ENCODE data around the gene MGAT3.

MGAT3 gene

GRCh38 chr22:39529487-39529851 is 72.7 kb downstream of the MGAT3 start:
- TF ChIP-seq CTCF (IDR thresholded peaks at IDR 0.05), result peak; percentile 43

- no peak for TF ChIP-seq CTCF (IDR thresholded peaks at IDR 0.05)
These were observed 73.3 kb downstream of the MGAT3 start for GRCh38 chr22:39530116-39530515.

- TF ChIP-seq CTCF (IDR thresholded peaks at IDR 0.05), result peak; percentile 26; the same call in 1 of the 2 replicates
These were observed 74.0 kb downstream of the MGAT3 start for GRCh38 chr22:39530692-39531331.

GRCh38 chr22:39532215-39533073 is 75.6 kb downstream of the MGAT3 start, which contains the start of gene RPS19BP1:
TSS of gene RPS19BP1 (minus strand) at chr22:39532748. CDS start at chr22:39532738, 10 bp downstream.
- no peak for TF ChIP-seq CTCF (IDR thresholded peaks at IDR 0.05)

GRCh38 chr22:39534092-39534506 is 77.3 kb downstream of the MGAT3 start:
- TF ChIP-seq CTCF (IDR thresholded peaks at IDR 0.05), result no peak

GRCh38 chr22:39534591-39535356 is 78.0 kb downstream of the MGAT3 start:
- TF ChIP-seq CTCF (IDR thresholded peaks at IDR 0.05), result peak; percentile 94

- TF ChIP-seq CTCF (IDR thresholded peaks at IDR 0.05), result no peak
These were observed 78.5 kb downstream of the MGAT3 start for GRCh38 chr22:39535357-39535725.
